Kidney epithelial cell (primary cell): ENCODE data around the gene HLA-DQA1. TPM values are rescaled to one million over a fixed set of nuclear protein-coding genes. Genes with fewer than 3 reads are reported as not detected.
"Not testable (repeated sequence)": the region's sequence is repeated elsewhere in the genome, so short reads cannot be mapped to it uniquely, and the experiment has no call there.

Experiments used
- DNase-seq: peaks from one replicate; pipeline ENCODE4 v3.0.0-alpha.2; 2010; ENCODE audit warnings: low read depth
- H3K27me3 ChIP-seq: 2 replicates; pipeline ENCODE4 v1.6.0; 2011; ENCODE audit warnings: low read length; ENCODE audit not compliant: control insufficient read depth, insufficient read depth
- H3K36me3 ChIP-seq: 2 replicates; pipeline ENCODE4 v1.5.1; 2011; ENCODE audit warnings: low read length; ENCODE audit not compliant: control insufficient read depth, insufficient read depth
- H3K4me3 ChIP-seq: 2 replicates; pipeline ENCODE4 v1.5.1; 2011; ENCODE audit warnings: low read depth, mild to moderate bottlenecking, control low read depth, low read length
- total RNA-seq: library from RNA; depleted of rRNA; stranded (reverse); fragments of >200 nt; gene quantifications from 2 replicates; pipeline ENCODE4 v1.2.3, GENCODE V29; 2015
- TF ChIP-seq, protein P1 (sequence below): IDR thresholded peaks from 2 replicates; pipeline ENCODE4 v1.5.1; 2011; ENCODE audit warnings: mild to moderate bottlenecking, moderate library complexity, low read length, control low read depth, inconsistent platforms; ENCODE audit not compliant: insufficient read depth, poor library complexity, severe bottlenecking

The HLA-DQA1 gene
- 0.21 TPM in 2 replicates for total RNA-seq

DNA sequence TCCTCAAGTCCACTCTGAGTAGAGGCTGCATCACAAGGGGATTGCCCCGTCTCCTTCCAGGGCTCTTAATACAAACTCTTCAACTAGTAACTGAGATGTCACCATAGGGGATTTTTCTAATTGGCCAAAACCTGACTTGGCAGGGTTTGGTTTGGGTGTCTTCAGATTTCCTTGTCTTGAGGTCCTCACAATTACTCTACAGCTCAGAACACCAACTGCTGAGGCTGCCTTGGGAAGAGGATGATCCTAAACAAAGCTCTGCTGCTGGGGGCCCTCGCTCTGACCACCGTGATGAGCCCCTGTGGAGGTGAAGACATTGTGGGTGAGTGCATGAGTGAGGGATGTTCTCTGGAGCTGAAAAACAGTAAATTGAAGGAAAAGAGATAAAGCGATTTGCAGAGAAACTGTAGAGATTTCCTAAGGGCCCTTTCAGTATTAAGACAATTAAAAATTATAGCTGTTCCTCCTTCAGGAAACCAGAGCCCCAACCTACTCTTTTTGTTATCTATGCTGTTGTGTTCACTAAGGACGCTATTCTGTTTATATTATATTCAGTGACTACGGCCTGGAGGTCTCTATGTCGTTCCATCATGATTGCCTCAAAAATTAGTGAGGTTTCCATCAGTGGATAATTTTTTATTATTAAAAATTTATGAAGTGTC is at the start of gene HLA-DQA1:
HLA-DQA1 (plus strand) TSS at position 188 of the 662 bp plus-strand sequence; CDS start at position 241, 53 bp downstream.
- H3K36me3 ChIP-seq = no peaks in the 10 kb centered on the region
- no peaks in the 10 kb centered on the region for H3K27me3 ChIP-seq
- TF ChIP-seq, protein P1, sequence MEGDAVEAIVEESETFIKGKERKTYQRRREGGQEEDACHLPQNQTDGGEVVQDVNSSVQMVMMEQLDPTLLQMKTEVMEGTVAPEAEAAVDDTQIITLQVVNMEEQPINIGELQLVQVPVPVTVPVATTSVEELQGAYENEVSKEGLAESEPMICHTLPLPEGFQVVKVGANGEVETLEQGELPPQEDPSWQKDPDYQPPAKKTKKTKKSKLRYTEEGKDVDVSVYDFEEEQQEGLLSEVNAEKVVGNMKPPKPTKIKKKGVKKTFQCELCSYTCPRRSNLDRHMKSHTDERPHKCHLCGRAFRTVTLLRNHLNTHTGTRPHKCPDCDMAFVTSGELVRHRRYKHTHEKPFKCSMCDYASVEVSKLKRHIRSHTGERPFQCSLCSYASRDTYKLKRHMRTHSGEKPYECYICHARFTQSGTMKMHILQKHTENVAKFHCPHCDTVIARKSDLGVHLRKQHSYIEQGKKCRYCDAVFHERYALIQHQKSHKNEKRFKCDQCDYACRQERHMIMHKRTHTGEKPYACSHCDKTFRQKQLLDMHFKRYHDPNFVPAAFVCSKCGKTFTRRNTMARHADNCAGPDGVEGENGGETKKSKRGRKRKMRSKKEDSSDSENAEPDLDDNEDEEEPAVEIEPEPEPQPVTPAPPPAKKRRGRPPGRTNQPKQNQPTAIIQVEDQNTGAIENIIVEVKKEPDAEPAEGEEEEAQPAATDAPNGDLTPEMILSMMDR = no peak
- no peak within 1 kb of the TSS for H3K4me3 ChIP-seq
- no peak for DNase-seq

DNA sequence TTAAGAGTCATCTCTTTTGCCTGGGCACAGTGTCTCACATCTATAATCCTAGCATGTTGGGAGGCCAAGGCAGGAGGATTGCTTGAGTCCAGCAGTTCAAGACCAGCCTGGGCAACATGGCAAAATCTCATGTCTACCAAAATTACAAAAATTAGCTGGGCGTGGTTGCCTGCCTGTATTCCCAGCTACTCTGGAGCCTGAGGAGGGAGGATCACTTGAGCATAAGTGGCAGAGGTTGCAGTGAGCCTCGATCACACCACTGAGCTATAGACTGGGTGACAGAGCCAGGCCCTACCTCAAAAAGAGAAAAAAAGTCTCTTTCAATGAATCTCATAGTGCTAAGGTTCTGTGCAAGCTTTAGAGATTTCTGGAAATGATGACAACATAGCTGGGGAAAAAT is 49.0 kb upstream of the HLA-DQA1 start:
- TF ChIP-seq, protein P1 = no peak
- Histone ChIP-seq H3K4me3 (no peak overlapping the region), H3K36me3 (no peaks in the 10 kb centered on the region), H3K27me3 (peaks cover 2% of the 10 kb centered on the region)
- no peak for DNase-seq

DNA sequence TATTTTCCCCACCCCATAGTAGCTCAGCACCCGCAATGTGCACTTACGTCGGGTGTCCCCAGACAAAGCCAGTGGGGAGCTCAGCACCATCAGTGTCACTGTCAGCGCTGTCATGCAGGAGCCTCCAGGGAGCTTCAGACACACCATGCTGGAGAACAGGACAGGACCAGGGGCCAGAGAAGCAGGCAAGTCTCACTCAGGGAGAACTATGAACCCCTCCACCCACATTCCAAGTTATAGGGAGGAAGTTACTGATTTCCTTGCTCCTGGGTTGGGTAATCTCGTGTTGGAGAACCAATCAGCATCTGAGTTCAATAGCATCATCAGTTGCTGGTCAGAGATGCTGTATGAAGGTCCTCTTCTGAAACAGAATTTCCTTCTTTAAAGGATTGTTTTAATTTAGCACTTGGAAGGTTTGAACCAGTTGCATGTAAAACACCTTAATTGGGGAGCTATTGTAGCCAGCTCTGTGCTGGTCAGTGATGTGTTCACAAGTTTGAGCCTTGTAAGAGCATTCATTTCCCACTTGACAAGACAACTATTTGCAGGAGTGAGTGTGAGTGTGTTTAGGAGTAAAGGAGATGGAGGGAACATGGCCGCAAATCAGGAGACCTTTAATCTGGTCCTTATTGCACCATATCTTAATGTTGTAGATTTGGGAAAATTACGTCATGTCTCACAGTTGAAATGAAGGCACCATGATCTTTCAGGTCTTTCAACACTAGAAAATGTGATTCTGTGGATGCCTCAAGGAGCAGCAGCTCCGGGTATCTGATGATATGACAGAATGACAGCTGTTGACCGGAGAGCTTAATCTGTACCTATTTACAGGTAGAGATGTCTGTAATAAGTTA is 47.4 kb upstream of the HLA-DQA1 start, which contains the start of gene HLA-DRB1:
HLA-DRB1 (minus strand) TSS at position 253 of the 854 bp plus-strand sequence; CDS start at position 147, 106 bp downstream.
- H3K4me3 ChIP-seq = no peak within 1 kb of the TSS
- H3K27me3 ChIP-seq = no peaks in the 10 kb centered on the region
- H3K36me3 ChIP-seq = no peaks in the 10 kb centered on the region
- TF ChIP-seq, protein P1 = no peak
- no peak for DNase-seq

DNA sequence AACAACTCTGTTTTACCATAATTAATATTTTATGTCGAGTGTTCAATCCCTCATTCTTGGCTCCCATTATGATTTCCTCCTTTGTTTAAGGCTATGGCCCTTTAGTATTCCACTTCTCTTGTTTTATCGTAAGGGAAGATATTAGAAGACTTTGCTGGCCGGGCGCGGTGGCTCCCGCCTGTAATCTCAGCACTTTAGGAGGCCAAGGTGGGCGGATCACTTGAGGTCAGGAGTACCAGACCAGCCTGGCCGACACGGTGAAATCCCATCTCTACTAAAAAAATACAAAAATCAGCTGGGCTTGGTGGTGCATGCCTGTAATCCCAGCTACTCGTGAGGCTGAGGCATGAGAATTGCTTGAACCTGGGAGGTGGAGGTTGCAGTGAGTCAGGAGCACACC is 46.5 kb upstream of the HLA-DQA1 start:
- H3K4me3 ChIP-seq, H3K36me3 ChIP-seq, H3K27me3 ChIP-seq, DNase-seq: not testable (repeated sequence)

DNA sequence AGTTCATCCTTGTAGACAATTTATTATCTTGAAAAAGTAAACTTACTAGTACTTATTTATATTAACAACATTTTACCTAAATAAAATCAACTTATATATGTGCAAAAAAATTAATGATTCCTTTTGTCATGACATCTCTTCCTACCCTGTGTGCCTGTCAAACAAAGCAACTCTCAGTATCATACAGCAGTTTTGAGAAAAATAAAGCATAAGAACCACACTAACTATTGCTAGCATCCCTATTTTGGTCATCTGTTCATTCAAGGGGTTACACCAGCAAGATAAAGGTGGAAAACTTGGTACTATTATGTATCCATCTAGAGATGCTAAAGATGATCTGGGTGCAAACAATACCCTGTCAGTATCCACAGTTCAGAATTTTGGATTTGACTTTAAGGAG is 40.2 kb upstream of the HLA-DQA1 start:
- no peaks in the 10 kb centered on the region for H3K27me3 ChIP-seq
- H3K4me3 ChIP-seq = no peak overlapping the region
- TF ChIP-seq, protein P1 = no peak
- no peaks in the 10 kb centered on the region for H3K36me3 ChIP-seq
- DNase-seq = no peak

DNA sequence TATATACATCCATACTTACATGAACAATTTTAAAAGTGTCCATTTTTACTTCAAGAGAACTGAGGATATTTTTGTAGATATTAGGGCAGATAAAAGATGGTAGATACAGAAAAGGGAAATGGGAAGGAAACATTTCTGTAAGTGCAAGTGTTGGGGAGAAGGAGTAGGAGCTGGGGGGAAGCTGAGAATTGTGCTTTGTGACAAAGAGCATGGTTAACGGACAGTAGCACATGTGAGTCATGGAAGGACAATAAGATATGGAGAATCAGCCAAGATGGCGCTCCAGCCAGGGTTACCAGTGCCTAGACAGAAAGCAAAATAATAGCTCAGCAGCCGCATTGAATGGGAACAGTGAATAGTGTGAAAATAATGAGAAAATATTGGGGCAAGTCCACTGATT is 34.8 kb upstream of the HLA-DQA1 start:
- no peak overlapping the region for H3K4me3 ChIP-seq
- no peaks in the 10 kb centered on the region for H3K27me3 ChIP-seq
- H3K36me3 ChIP-seq = no peaks in the 10 kb centered on the region
- TF ChIP-seq, protein P1 = no peak
- DNase-seq = no peak
